HG03139 (cell line): Measurements from ENCODE around the gene DCLRE1B.
"Not testable (repeated sequence)": the region's sequence is repeated elsewhere in the genome, so short reads cannot be mapped to it uniquely, and the experiment has no call there.

Experiments
- ATAC-seq: cut with Tn5 transposase; IDR thresholded peaks from one replicate; pipeline ENCODE4 v1.9.1; 2021; ENCODE audit not compliant: unreplicated experiment

Gene DCLRE1B

DNA sequence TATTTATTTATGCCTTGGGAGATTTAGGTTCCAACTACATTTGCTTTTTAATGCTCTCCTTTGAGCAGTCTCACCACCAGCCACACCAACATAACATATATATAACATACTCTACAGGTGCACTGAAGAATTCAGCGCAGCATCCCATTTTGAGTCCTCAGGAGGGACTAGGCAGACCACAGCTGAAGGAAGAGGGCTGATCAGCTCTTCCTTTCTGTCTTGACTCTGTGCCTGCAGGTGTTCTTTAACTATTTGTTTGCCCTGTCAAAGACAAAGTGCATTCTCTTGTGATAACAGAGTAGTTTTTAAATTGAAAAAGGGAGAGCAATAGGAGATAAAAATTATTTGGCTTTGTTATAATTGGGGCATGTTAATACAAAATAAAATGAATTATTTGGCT, 41.0 kb downstream of the DCLRE1B start:
- no peak for ATAC-seq

DNA sequence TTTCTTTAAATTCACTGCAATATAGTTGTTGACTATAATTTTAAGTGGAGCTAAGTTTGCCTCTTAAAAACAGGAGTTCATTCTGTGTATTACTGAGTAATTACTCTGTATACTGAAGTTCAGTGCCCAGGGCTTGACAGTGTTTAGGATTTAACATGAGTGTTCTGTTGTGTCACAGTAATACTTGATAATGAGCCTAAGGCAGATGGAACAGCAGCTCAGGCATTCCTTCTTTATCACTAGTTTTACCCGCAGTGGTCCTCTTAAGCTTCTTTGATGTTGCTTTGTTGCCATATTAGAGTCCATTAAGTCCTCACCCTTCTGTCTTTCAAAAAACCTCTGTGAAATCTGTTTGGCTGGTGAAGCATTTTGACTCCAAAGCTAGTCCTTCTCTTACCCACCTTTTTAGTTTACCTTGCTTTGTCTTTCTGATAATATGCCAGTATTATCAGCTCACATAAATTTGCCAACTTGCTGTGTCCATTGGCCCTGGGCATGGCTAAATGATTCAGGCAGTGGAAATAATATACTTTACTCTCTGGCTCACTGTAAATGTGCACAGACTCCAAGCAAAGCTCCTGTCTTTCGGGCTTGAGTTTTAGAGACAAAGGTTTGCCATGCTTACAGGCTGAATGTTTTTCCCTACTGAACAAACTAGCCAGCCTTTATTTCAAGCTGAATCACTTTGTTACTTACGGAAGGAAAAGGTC, 41.7 kb downstream of the DCLRE1B start:
- no peak for ATAC-seq

DNA sequence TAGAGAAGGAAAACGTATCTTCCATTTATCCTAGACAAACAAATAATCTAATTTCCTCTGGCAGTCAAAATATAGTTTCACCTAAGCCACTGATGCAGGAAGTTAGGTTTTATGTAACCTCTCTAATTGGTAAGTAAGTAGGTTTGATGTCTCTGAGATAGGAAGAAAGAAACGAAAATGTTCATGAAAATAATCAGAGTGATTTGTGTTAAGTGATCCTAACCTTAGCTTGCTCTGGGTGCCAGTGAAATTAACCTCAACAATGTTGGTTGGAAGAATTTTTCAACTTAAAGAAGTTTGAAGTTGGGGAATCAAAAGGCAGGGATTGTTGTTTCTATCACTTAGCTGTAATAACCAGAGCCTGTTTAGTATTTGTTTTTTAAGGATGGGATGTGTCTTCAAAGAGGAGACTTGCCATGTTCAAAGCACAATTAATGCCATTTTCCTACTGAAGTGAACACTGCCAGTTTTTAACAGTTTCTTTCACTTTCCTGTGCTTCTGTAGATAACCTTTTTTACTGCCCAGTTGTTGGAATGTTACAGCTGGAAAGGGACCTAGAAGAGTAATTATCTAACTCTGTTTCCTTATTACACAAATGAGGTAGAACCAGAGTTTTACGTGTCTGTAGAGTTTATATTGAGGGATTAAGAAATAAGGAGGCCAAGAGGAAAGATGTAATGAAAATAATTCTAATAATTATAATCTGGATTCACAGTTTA, 42.4 kb downstream of the DCLRE1B start:
- no peak for ATAC-seq

DNA sequence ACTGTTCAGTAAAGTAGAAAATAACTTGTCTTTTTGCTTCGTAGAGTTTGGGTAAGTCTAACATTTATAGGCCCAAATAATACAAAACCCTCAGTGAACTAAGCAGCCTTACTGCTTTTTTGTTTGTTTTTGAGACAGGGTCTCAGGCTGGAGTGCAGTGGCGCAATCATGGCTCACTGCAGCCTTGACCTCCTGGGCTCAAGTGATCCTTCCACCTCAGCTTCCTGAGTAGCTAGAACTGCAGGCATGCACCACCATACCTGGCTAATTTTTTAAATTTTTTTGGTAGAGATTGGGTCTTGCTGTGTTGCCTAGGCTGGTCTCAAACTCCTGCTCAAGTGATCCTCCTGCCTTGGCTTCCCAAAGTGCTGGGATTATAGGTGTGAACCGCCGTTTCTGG, 43.0 kb downstream of the DCLRE1B start:
- not testable (repeated sequence) for ATAC-seq

DNA sequence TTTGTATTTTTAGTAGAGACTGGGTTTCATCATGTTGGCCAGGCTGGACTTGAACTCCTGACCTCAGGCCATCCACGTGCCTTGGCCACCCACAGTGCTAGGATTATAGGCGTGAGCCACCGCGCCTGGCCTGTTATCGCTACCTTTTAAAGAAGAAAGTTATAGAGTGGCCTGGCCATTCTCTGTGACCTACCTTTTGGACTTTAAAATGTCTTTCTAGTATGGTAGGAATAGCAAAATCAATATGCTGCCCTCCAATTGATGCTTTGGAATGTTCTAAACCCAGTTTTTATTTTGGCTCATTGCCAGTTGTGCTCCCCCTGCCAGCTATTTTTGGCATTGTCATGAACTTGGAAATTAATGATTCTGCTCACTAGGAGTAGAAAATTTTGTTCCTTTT, 43.9 kb downstream of the DCLRE1B start:
- ATAC-seq = no peak

DNA sequence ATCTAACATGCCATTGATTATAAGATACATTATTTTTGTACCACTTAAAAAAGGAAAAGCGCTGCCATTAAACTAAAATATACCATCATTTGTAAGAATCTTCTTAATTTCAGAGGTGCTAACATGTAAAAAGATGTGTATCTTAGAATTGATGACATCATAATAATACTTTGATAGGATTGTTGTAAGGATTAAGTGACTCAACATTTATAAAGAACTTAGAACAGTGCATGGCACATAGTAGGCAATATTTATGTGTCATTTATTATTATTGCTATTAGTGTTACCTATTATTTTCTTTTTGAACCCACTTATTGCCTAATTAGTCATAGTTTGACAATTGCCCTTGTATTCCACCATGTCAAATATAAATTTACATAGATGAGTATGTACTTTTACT, 45.8 kb downstream of the DCLRE1B start:
- ATAC-seq = no peak

DNA sequence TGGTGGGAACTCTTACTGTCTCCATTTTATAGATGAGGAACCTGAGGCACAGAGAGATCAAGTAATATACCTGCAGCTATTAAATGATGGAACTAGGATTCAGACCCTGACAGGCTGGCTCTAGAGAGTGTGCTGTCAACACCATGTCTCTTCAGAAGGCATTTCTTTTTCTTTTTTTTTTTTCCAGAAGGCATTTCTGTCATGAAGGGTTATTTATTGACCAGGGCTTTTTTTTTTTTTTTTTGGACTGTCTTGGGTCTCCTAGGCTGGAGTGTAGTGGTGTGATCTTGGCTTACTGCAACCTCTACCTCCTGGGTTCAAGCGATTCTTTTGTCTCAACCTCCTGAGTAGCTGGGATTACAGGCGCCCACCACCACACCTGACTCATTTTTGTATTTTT, 46.6 kb downstream of the DCLRE1B start:
- no peak for ATAC-seq

DNA sequence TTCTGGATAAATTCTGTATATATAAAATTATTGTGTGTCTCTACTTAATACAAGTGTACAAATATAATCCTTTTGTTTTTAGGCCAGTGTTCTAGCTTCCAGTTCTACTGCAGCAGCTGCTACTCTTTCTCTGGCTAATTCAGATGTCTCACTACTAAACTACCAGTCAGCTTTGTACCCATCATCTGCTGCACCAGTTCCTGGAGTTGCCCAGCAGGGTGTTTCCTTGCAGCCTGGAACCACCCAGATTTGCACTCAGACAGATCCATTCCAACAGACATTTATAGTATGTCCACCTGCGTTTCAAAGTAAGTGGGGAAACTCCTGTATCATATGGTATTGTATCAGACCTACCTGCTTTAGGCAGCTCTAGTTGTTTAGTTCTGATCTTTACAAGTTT, 52.9 kb downstream of the DCLRE1B start:
- ATAC-seq = no peak

DNA sequence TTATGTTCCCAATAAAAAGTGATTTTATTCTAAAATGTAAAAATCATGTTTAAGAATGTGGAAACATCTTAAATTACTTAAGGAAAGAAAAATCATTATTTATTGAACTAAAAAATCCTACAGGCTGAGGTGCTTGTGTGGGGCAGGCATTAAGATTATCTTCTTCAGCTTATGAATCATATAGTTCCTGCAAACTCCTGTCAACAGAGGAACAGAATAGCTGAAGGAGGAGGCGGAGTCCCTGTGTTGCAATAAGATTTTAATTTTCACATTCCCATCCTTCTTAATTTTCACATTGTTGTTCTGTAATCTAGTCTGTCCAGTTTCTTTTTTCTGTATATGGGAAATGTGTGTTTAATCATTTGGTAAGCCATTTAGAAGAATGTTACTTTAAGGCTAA, 53.6 kb downstream of the DCLRE1B start:
- no peak for ATAC-seq

DNA sequence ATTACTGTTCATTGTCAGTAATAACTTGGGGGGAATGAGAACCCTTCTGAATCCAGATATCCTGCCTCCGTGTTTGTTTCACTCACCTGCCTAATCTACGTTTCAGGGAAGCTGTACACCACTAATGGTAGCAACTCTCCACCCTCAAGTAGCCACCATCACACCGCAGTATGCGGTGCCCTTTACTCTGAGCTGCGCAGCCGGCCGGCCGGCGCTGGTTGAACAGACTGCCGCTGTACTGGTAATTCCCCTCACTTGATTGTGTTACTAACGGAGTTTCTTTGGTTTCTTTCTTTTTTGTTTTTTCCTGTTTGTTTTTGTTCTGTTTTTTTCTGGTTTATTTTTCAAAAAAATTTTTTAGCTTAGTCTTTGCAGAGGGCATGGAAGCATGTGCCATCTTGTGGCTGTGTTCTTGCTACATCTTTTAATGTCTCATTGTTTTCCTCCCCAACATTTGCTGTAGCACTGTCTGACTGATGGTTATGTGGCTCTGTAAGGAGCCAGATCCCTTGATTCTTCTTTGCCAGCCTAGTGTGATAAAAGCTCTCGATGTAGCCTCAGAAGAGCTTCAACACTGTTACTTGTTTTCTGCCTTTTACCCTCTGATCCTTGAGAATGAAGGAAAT, 58.3 kb downstream of the DCLRE1B start:
- ATAC-seq = no peak
